Activated naive CD8-positive, alpha-beta T cell treated with anti-CD3 and anti-CD28 coated beads for 36 hours (primary cell): Measurements from ENCODE around the gene FOXO1. TPM values are rescaled to one million over a fixed set of nuclear protein-coding genes. Genes with fewer than 3 reads are reported as not detected.

Experiments
- DNase-seq: peaks from one replicate; pipeline ENCODE4 v3.0.0; 2021
- H3K27ac Mint-ChIP-seq: one replicate; pipeline ENCODE4 v1.8.0; 2022; ENCODE audit warnings: mild to moderate bottlenecking, moderate library complexity, mixed read lengths
- H3K27me3 Mint-ChIP-seq: one replicate; pipeline ENCODE4 v1.8.0; 2022; ENCODE audit warnings: mild to moderate bottlenecking, mixed read lengths
- H3K36me3 Mint-ChIP-seq: one replicate; pipeline ENCODE4 v1.8.0; 2021; ENCODE audit warnings: mild to moderate bottlenecking, mixed read lengths
- H3K4me1 Mint-ChIP-seq: one replicate; pipeline ENCODE4 v1.8.0; 2021; ENCODE audit warnings: mixed read lengths
- H3K4me3 Mint-ChIP-seq: one replicate; pipeline ENCODE4 v1.8.0; 2022; ENCODE audit warnings: mild to moderate bottlenecking, moderate library complexity, mixed read lengths
- H3K9me3 Mint-ChIP-seq: one replicate; pipeline ENCODE4 v1.8.0; 2022; ENCODE audit warnings: mixed read lengths
- total RNA-seq, 2 experiments: library from RNA; stranded (reverse); gene quantifications; one replicate each; pipeline ENCODE4 v1.2.3, GENCODE V29; 2021

The FOXO1 gene
- total RNA-seq, 2 experiments from 2014 or later = 38.4 to 38.7 TPM

DNA sequence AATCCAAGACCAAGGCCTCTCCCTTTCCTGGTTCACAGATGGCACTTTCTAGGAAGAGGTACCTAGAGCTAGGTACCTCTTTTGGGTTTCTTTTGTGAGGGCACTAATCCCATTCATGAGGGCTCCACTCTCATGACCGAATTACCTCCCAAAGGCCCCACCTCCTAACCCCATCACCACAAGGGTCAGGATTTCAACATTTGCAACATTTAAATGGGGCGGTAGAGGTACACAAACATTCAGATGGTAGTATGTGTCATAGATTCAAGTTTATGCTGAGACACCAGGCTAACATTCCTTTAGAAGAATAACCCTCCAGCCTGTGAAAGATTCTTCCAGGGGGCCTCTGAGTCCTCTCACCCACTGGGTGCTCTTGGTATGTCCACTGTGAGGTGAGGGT is 116.3 kb downstream of the FOXO1 start:
- H3K36me3 Mint-ChIP-seq = peaks cover 18% of the 10 kb centered on the region
- DNase-seq = no peak
- H3K4me1 Mint-ChIP-seq = peaks cover 41% of the 10 kb centered on the region
- H3K4me3 Mint-ChIP-seq = no peak overlapping the region
- no peaks in the 10 kb centered on the region for H3K27me3 Mint-ChIP-seq
- H3K27ac Mint-ChIP-seq = no peak overlapping the region
- peaks cover 5% of the 10 kb centered on the region for H3K9me3 Mint-ChIP-seq

DNA sequence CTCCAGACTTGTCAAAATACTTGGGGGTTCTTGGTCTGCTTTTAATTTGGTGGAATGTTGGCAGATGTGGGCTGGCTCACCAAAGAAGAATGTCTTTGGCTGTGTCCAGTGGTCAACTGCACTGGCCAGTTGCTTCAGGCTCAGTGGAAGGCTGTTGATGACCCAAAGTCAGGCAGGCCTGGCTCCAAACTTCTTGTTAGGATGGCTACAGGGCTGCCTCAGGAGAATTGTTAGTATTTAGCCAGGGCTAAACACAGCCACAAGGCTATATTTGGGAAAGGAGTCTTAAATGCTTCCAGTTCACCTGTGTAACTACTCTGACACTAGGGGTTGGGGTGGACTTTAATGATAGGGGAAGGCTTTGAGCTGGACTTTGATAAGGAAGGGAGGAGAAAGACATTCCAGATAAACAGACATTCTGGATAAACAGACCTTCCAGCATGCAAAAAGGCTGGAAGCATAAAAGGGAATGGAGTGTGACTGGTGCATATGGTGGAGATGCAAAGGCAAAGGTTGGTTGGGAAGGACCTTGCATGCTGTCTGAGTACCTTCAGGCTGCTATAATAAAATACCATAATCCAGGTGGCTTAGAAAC is 116.8 kb downstream of the FOXO1 start:
- no peak overlapping the region for H3K4me3 Mint-ChIP-seq
- DNase-seq = no peak
- H3K9me3 Mint-ChIP-seq = peaks cover 5% of the 10 kb centered on the region
- H3K27me3 Mint-ChIP-seq = no peaks in the 10 kb centered on the region
- H3K4me1 Mint-ChIP-seq = peaks cover 36% of the 10 kb centered on the region
- no peak overlapping the region for H3K27ac Mint-ChIP-seq
- peaks cover 12% of the 10 kb centered on the region for H3K36me3 Mint-ChIP-seq

DNA sequence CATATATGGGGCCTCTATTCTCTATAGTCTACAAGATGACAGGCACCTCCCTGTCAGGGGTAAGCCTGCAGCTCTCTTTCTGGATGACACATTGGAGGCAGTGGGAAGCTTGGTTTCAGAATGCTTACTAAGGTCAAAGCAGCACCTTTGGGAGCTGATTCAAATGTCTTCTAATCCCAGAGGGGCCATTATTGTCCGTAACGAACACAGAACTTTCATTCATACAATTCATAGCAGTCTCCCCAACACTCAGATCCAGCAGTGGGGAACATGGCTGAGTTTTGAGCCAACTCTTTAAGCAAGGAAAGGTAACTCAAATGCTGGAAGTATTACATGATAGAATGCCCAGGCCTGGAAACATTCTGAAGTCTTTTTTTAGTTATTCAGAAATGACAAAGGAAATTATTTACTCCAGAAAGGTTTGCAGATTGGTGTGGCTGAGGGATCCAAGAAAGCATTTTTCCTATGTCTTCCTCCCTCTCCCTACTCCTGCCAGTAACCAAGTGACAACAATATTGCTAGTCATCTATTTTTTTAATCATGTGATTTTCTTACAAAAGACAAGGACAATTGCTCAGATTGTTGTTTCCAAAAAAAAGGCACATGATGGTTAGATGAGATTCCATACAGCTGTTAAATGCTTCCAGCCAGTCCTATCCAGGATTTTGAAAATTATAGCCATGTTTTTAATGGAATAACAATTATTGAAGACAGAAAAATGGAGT is 118.7 kb downstream of the FOXO1 start:
- Mint-ChIP-seq H3K27ac (no peak overlapping the region), H3K9me3 (peaks cover 5% of the 10 kb centered on the region), H3K27me3 (no peaks in the 10 kb centered on the region), H3K4me1 (peaks cover 24% of the 10 kb centered on the region), H3K4me3 (no peak overlapping the region), H3K36me3 (peaks cover 3% of the 10 kb centered on the region)
- no peak for DNase-seq

GRCh38 chr13:40546047-40546446 is 120.4 kb downstream of the FOXO1 start:
- H3K27me3 Mint-ChIP-seq = no peaks in the 10 kb centered on the region
- H3K4me1 Mint-ChIP-seq = peaks cover 16% of the 10 kb centered on the region
- no peaks in the 10 kb centered on the region for H3K36me3 Mint-ChIP-seq
- no peak overlapping the region for H3K27ac Mint-ChIP-seq
- no peak overlapping the region for H3K4me3 Mint-ChIP-seq
- H3K9me3 Mint-ChIP-seq = peaks cover 4% of the 10 kb centered on the region
- no peak for DNase-seq

GRCh38 chr13:40540328-40541044 is 126.0 kb downstream of the FOXO1 start:
- DNase-seq = no peak
- H3K4me1 Mint-ChIP-seq = peaks cover 18% of the 10 kb centered on the region
- H3K27ac Mint-ChIP-seq = no peak overlapping the region
- H3K27me3 Mint-ChIP-seq = no peaks in the 10 kb centered on the region
- no peak overlapping the region for H3K4me3 Mint-ChIP-seq
- no peaks in the 10 kb centered on the region for H3K36me3 Mint-ChIP-seq
- H3K9me3 Mint-ChIP-seq = no peaks in the 10 kb centered on the region

DNA sequence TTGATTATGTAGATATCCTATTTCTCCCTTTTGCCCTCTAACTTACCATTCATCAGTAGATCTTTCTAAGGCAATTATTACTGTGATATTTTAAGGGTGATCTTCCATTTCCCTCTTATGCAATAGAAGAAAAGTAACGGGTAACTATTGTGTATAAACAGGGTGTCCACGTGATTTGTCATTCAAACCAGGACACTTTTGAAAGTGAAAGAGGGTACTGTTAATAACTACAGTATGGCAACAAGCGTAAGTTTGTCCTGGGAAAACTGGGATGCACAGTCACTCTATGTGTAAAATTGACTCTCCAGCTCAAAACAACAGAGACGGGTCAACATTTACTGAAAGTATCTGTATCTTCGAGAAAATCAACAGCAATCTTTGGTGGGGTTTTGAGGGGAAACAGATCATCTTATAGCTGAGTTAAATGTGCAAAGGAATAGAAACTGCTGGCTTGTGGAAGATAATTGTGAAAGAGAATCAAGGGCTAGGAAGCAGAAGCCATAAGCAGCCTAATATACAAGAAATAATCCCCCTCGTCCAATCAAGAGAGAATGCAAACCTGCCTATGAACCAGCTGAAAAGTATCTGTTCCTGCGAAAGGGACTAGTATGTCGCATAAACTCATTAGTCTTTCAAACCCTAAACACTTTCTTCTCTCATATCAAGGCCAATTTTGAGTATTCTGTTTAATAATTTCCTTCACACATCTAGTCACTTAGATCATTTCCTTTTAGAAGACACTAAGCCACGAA is 126.7 kb downstream of the FOXO1 start:
- DNase-seq = no peak
- Mint-ChIP-seq H3K27ac (no peak overlapping the region), H3K4me1 (peaks cover 18% of the 10 kb centered on the region), H3K9me3 (no peaks in the 10 kb centered on the region), H3K4me3 (no peak overlapping the region), H3K27me3 (no peaks in the 10 kb centered on the region), H3K36me3 (no peaks in the 10 kb centered on the region)

DNA sequence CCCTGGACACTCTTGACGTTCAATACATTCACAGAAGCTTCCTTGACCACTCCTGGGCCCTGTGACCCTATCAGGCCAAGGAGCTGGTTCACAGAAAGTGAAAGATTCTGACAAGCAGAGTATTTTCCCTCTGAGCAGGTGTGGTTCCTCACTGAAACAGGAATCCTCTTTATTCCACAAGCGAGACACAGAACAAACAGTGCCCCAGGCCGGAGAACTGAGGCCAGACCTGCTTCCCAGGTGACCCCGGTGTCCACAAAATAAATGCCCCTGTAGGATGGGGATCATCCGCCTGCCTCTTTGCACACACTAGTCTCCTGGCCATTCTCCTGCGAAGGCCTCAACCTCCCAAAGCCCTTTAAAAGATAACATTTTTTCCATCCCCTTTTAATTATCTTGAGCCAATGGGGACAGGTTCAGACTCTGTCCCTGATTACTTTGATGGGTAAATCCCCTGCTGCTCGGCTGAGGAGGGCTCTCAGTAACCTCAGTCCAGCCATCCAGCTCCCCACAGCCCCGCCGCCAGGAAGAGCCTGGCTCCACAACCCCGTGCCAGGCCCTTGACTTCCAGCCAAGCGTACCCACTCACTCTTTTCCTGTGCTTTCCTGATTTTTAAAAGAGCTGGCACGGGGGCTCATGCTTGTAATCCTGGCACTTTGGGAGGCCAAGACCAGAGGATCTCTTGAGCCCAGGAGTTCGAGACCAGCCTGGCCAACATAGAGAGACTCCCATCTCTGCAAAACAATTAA is 129.1 kb downstream of the FOXO1 start:
- DNase-seq = no peak
- peaks cover 18% of the 10 kb centered on the region for H3K4me1 Mint-ChIP-seq
- H3K27ac Mint-ChIP-seq = no peak overlapping the region
- no peak overlapping the region for H3K4me3 Mint-ChIP-seq
- no peaks in the 10 kb centered on the region for H3K9me3 Mint-ChIP-seq
- no peaks in the 10 kb centered on the region for H3K27me3 Mint-ChIP-seq
- peaks cover under 1% of the 10 kb centered on the region for H3K36me3 Mint-ChIP-seq

DNA sequence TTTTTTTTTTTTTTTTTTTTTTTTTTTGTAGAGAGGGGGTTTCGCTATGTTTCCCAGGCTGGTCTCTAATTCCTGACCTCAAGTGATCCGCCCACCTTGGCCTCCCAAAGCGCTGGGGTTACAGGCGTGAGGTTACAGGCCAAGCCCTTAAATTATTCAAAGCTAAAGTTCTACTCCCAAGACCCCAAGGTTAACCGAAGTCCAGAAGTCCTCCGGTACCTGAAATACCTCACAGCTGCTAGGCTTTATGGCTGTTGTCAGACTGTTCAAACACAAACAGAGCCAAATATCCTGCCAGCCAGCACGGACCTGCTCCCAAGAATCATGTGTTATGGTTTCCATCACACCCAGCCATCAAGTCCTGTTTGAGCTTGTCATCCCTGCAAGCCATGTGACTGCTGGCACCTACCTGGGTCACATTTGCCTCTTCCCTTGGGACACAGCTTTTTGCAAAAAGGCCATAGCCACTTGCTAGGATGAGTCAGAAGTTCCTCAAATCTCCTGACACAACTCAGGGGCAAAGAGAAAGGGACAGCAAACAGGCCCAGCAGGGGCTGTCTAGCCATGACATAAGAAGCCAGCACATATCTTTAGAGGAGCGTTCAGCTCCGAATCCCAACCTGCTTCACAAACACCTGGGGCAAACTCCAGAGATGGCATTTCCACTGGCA is 129.9 kb downstream of the FOXO1 start:
- H3K27me3 Mint-ChIP-seq = no peaks in the 10 kb centered on the region
- H3K4me1 Mint-ChIP-seq = peaks cover 21% of the 10 kb centered on the region
- H3K27ac Mint-ChIP-seq = no peak overlapping the region
- DNase-seq = no peak
- peaks cover 7% of the 10 kb centered on the region for H3K36me3 Mint-ChIP-seq
- no peaks in the 10 kb centered on the region for H3K9me3 Mint-ChIP-seq
- H3K4me3 Mint-ChIP-seq = no peak overlapping the region

- peaks cover 14% of the 10 kb centered on the region for H3K36me3 Mint-ChIP-seq
- H3K27ac Mint-ChIP-seq = no peak overlapping the region
- H3K9me3 Mint-ChIP-seq = no peaks in the 10 kb centered on the region
- peaks cover 29% of the 10 kb centered on the region for H3K4me1 Mint-ChIP-seq
- H3K4me3 Mint-ChIP-seq = no peak overlapping the region
- no peak for DNase-seq
- no peaks in the 10 kb centered on the region for H3K27me3 Mint-ChIP-seq
These were observed 131.1 kb downstream of the FOXO1 start for GRCh38 chr13:40535345-40535836.

DNA sequence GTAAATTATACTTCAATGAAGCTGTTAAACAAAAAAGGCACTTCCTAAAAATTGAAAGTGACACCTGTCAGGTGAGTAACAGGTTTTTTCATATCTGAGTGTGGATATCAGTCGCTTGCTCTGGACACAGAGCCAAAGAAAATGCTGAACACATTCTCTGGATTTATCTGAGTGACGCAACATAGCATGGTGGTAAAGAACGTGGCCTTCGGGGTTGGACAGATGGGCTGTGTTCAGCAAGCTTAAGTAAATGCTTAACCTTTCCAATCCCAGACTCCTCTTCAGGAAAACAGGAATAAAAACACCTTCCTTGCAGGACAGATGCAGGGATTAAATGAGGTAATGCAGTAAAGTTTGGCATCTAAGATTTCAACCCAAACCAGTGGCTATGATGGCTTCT is 132.0 kb downstream of the FOXO1 start:
- Mint-ChIP-seq H3K36me3 (peaks cover 14% of the 10 kb centered on the region), H3K4me1 (peaks cover 29% of the 10 kb centered on the region), H3K9me3 (peaks cover 1% of the 10 kb centered on the region), H3K27ac (no peak overlapping the region), H3K27me3 (no peaks in the 10 kb centered on the region), H3K4me3 (no peak overlapping the region)
- DNase-seq = no peak

DNA sequence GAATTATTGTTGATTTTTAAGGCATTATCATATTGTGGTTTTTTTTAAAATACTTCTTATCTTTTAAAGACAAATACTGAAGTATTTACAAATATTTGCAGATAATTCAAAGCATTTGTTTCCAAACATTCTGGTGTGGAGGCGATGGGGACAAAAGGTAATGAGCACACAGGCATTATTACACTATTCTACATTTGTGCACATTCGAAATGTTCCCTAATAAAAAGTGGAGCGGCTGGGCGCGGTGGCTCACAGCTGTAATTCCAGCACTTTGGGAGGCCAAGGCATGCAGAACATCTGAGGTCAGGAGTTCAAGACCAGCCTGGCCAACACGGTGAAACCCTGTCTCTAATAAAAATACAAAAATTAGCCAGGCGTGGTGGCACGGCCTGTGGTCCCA is 133.4 kb downstream of the FOXO1 start:
- DNase-seq = no peak

GRCh38 chr13:40530961-40531360 is 135.5 kb downstream of the FOXO1 start:
- Mint-ChIP-seq H3K27ac (peak overlapping the region; percentile 51), H3K4me3 (no peak overlapping the region), H3K9me3 (peaks cover 13% of the 10 kb centered on the region), H3K36me3 (peaks cover 23% of the 10 kb centered on the region), H3K27me3 (no peaks in the 10 kb centered on the region), H3K4me1 (peaks cover 23% of the 10 kb centered on the region)
- DNase-seq = no peak

More for the DNA sequence above, 133.4 kb downstream of the FOXO1 start:
- Mint-ChIP-seq H3K4me3 (no peak overlapping the region), H3K27ac (no peak overlapping the region), H3K4me1 (peaks cover 27% of the 10 kb centered on the region), H3K9me3 (peaks cover 4% of the 10 kb centered on the region), H3K36me3 (peaks cover 17% of the 10 kb centered on the region), H3K27me3 (no peaks in the 10 kb centered on the region)

DNA sequence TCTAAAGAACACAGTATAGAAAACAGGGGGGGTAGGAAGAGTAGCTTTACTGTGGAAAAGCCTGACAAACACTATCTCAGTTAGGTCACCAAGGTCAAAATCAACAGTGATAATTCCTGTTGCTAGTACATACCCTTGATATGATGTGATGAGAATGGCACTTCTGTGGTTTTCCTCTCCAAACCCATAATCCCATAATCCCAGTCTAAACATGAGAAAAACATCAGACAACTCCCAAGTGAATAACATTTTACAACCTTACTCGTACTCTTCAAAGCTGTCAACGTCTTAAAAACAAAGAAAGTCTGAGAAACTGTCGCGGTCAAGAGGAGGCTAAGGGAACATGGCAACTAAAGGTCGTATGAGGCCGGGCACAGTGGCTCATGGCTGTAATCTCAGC is 137.6 kb downstream of the FOXO1 start:
- H3K27ac Mint-ChIP-seq = no peak overlapping the region
- no peak for DNase-seq
- peaks cover 30% of the 10 kb centered on the region for H3K4me1 Mint-ChIP-seq
- no peaks in the 10 kb centered on the region for H3K27me3 Mint-ChIP-seq
- H3K4me3 Mint-ChIP-seq = no peak overlapping the region
- H3K36me3 Mint-ChIP-seq = peaks cover 28% of the 10 kb centered on the region
- peaks cover 13% of the 10 kb centered on the region for H3K9me3 Mint-ChIP-seq

GRCh38 chr13:40527914-40528313 is 138.5 kb downstream of the FOXO1 start:
- Mint-ChIP-seq H3K27me3 (no peaks in the 10 kb centered on the region), H3K36me3 (peaks cover 28% of the 10 kb centered on the region), H3K27ac (no peak overlapping the region)

More at GRCh38 chr13:40527914-40528313, 138.5 kb downstream of the FOXO1 start:
- H3K9me3 Mint-ChIP-seq = peaks cover 13% of the 10 kb centered on the region
- H3K4me3 Mint-ChIP-seq = no peak overlapping the region
- DNase-seq = no peak
- peaks cover 30% of the 10 kb centered on the region for H3K4me1 Mint-ChIP-seq
